WTC11 (cell line): Measurements from ENCODE around the gene NDST3. TPM values are rescaled to one million over a fixed set of nuclear protein-coding genes. Genes with fewer than 3 reads are reported as not detected.

ENCODE experiments used
- ATAC-seq: fragments of 200-7000 bp; cut with Tn5 transposase; 2 replicates; pipeline ENCODE4 v1.10.0; 2021; ENCODE audit warnings: mild to moderate bottlenecking, moderate library complexity
- CTCF ChIA-PET: fragments of 300-600 bp; sonication (Branson Sonifier 250); formaldehyde crosslinking; loops from one replicate; lab custom pipeline; 2021; ENCODE audit warnings: antibody characterized with exemption; lab: Charles Lee
- POLR2A ChIA-PET: fragments of 350-600 bp; sonication (Branson Sonifier 250); formaldehyde crosslinking; loops from one replicate; lab custom pipeline; 2021; ENCODE audit warnings: antibody characterized with exemption; lab: Charles Lee
- DNase-seq: peaks from one replicate; pipeline ENCODE4 v3.0.0; 2021; ENCODE audit warnings: low spot score
- H3K27ac Mint-ChIP-seq: 2 replicates; pipeline ENCODE4 v1.8.0; 2021; ENCODE audit warnings: mixed read lengths
- H3K27me3 Mint-ChIP-seq: 2 replicates; pipeline ENCODE4 v1.8.0; 2021; ENCODE audit warnings: low read depth, mild to moderate bottlenecking, moderate library complexity, mixed read lengths
- H3K36me3 Mint-ChIP-seq: 2 replicates; pipeline ENCODE4 v1.8.0; 2021; ENCODE audit warnings: mixed read lengths
- H3K4me1 Mint-ChIP-seq: 2 replicates; pipeline ENCODE4 v1.8.0; 2022; ENCODE audit warnings: mixed read lengths
- H3K4me3 Mint-ChIP-seq: 2 replicates; pipeline ENCODE4 v1.8.0; 2021; ENCODE audit warnings: mild to moderate bottlenecking, moderate library complexity, mixed read lengths
- H3K9me3 Mint-ChIP-seq: 2 replicates; pipeline ENCODE4 v1.8.0; 2021; ENCODE audit warnings: mixed read lengths
- ATF2 ChIP-seq: sonication (generic); formaldehyde crosslinking; IDR thresholded peaks from 2 replicates; pipeline ENCODE4 v1.8.1; 2022; ENCODE audit warnings: low read depth, missing genetic modification reagents, borderline replicate concordance
- CTCF ChIP-seq: fragments of 200-600 bp; IDR thresholded peaks from 2 replicates; pipeline ENCODE4 v1.8.0; 2022; ENCODE audit warnings: antibody characterized with exemption
- E2F5 ChIP-seq: sonication (generic); formaldehyde crosslinking; IDR thresholded peaks from 2 replicates; pipeline ENCODE4 v1.8.1; 2022; ENCODE audit warnings: mild to moderate bottlenecking, moderate library complexity, missing genetic modification reagents
- EMX1 ChIP-seq: fragments of 250-450 bp; sonication (Bioruptor Pico); IDR thresholded peaks from 2 replicates; pipeline ENCODE4 v1.8.0; 2021; ENCODE audit warnings: mild to moderate bottlenecking
- ERG ChIP-seq: fragments of 250-450 bp; sonication (Bioruptor Pico); IDR thresholded peaks from 2 replicates; pipeline ENCODE4 v1.8.0; 2021; ENCODE audit warnings: mild to moderate bottlenecking
- GABPB1 ChIP-seq: sonication (generic); formaldehyde crosslinking; IDR thresholded peaks from 2 replicates; pipeline ENCODE4 v1.8.1; 2023; ENCODE audit warnings: mild to moderate bottlenecking, missing genetic modification reagents
- HMGA2 ChIP-seq: fragments of 250-450 bp; sonication (Bioruptor Pico); IDR thresholded peaks from 2 replicates; pipeline ENCODE4 v1.4.0; 2021; ENCODE audit warnings: mild to moderate bottlenecking, moderate library complexity
- JUN ChIP-seq: sonication (generic); formaldehyde crosslinking; IDR thresholded peaks from 2 replicates; pipeline ENCODE4 v1.8.0; 2023; ENCODE audit warnings: mild to moderate bottlenecking, missing genetic modification reagents
- MXD4 ChIP-seq: fragments of 250-450 bp; sonication (Bioruptor Pico); IDR thresholded peaks from 2 replicates; pipeline ENCODE4 v1.8.0; 2021; ENCODE audit warnings: mild to moderate bottlenecking, moderate library complexity, borderline replicate concordance
- NFYB ChIP-seq: sonication (generic); formaldehyde crosslinking; conservative IDR thresholded peaks from 2 replicates; pipeline ENCODE4 v1.8.0; 2022; ENCODE audit warnings: low read depth, missing genetic modification reagents
- PRDM15 ChIP-seq: sonication (generic); formaldehyde crosslinking; IDR thresholded peaks from 2 replicates; pipeline ENCODE4 v1.8.0; 2022; ENCODE audit warnings: missing genetic modification reagents
- PRRX2 ChIP-seq: fragments of 250-450 bp; sonication (Bioruptor Pico); IDR thresholded peaks from 2 replicates; pipeline ENCODE4 v1.8.0; 2021; ENCODE audit warnings: mild to moderate bottlenecking
- SMAD4 ChIP-seq: sonication (generic); formaldehyde crosslinking; IDR thresholded peaks from 2 replicates; pipeline ENCODE4 v1.8.0; 2022; ENCODE audit warnings: mild to moderate bottlenecking, missing genetic modification reagents
- STAT6 ChIP-seq: sonication (generic); formaldehyde crosslinking; conservative IDR thresholded peaks from 2 replicates; pipeline ENCODE4 v1.8.1; 2023; ENCODE audit warnings: mild to moderate bottlenecking, low read depth, missing genetic modification reagents, moderate library complexity
- TP53 ChIP-seq: sonication (generic); formaldehyde crosslinking; IDR thresholded peaks from 2 replicates; pipeline ENCODE4 v1.8.1; 2023; ENCODE audit warnings: mild to moderate bottlenecking, missing genetic modification reagents
- USF2 ChIP-seq: sonication (generic); formaldehyde crosslinking; IDR thresholded peaks from 2 replicates; pipeline ENCODE4 v1.8.1; 2023; ENCODE audit warnings: mild to moderate bottlenecking, missing genetic modification reagents, moderate library complexity
- ZBTB21 ChIP-seq: sonication (generic); formaldehyde crosslinking; IDR thresholded peaks from 2 replicates; pipeline ENCODE4 v1.8.1; 2023; ENCODE audit warnings: mild to moderate bottlenecking, missing genetic modification reagents, borderline replicate concordance
- ZMAT4 ChIP-seq: fragments of 250-450 bp; sonication (Bioruptor Pico); IDR thresholded peaks from 2 replicates; pipeline ENCODE4 v1.9.0; 2021; ENCODE audit warnings: mild to moderate bottlenecking
- ZNF219 ChIP-seq: sonication (generic); formaldehyde crosslinking; IDR thresholded peaks from 2 replicates; pipeline ENCODE4 v1.8.0; 2023; ENCODE audit warnings: missing genetic modification reagents, mild to moderate bottlenecking, borderline replicate concordance
- ZNF232 ChIP-seq: sonication (generic); formaldehyde crosslinking; IDR thresholded peaks from 2 replicates; pipeline ENCODE4 v1.8.0; 2022; ENCODE audit warnings: mild to moderate bottlenecking, missing genetic modification reagents
- total RNA-seq: library from RNA; stranded (reverse); gene quantifications from 3 replicates; pipeline ENCODE4 v1.2.3, GENCODE V29; 2021

The NDST3 gene
- total RNA-seq, 1 experiment from 2014 or later: 0.37 TPM

- no peak for TF ChIP-seq ZNF232
- TF ChIP-seq GABPB1 (CRISPR knock-in tag): no peak
- no peak for TF ChIP-seq PRRX2 (CRISPR knock-in tag)
- no peak for TF ChIP-seq SMAD4 (CRISPR knock-in tag)
- TF ChIP-seq E2F5 (CRISPR knock-in tag): no peak
- TF ChIP-seq CTCF: no peak
- no peak for TF ChIP-seq HMGA2 (CRISPR knock-in tag)
- no peak for TF ChIP-seq EMX1
- no peak for TF ChIP-seq MXD4 (CRISPR knock-in tag)
- no peak for TF ChIP-seq ZNF219 (CRISPR knock-in tag)
- TF ChIP-seq PRDM15 (CRISPR knock-in tag): no peak
- no peak for TF ChIP-seq TP53 (CRISPR knock-in tag)
- TF ChIP-seq JUN (CRISPR knock-in tag): no peak
- no peak for TF ChIP-seq ATF2
- no peak for TF ChIP-seq ZMAT4
- no peak for TF ChIP-seq STAT6
- TF ChIP-seq NFYB (CRISPR knock-in tag): no peak
- TF ChIP-seq ZBTB21 (CRISPR knock-in tag): no peak
- TF ChIP-seq USF2 (CRISPR knock-in tag): no peak
- no peak for TF ChIP-seq ERG (CRISPR knock-in tag)
- Mint-ChIP-seq H3K4me1 (peaks cover 15% of the 10 kb centered on the region), H3K36me3 (no peaks in the 10 kb centered on the region), H3K27me3 (no peaks in the 10 kb centered on the region), H3K4me3 (no peak overlapping the region), H3K9me3 (no peaks in the 10 kb centered on the region), H3K27ac (no peak overlapping the region)
- ATAC-seq (no peak), DNase-seq (no peak)
- ChIA-PET POLR2A (no interaction called here), CTCF (interaction anchor here (1.0 kb wide), 1 partner anchor 35 kb away, joined by 4 read pairs; no protein-coding TSS in a partner anchor)
These were observed 201.4 kb downstream of the NDST3 start for GRCh38 chr4:118235566-118236120.
